ENCODE measurements around the gene INKA1.
"Not testable (repeated sequence)": the region's sequence is repeated elsewhere in the genome, so short reads cannot be mapped to it uniquely, and the experiment has no call there.

Gene INKA1

DNA sequence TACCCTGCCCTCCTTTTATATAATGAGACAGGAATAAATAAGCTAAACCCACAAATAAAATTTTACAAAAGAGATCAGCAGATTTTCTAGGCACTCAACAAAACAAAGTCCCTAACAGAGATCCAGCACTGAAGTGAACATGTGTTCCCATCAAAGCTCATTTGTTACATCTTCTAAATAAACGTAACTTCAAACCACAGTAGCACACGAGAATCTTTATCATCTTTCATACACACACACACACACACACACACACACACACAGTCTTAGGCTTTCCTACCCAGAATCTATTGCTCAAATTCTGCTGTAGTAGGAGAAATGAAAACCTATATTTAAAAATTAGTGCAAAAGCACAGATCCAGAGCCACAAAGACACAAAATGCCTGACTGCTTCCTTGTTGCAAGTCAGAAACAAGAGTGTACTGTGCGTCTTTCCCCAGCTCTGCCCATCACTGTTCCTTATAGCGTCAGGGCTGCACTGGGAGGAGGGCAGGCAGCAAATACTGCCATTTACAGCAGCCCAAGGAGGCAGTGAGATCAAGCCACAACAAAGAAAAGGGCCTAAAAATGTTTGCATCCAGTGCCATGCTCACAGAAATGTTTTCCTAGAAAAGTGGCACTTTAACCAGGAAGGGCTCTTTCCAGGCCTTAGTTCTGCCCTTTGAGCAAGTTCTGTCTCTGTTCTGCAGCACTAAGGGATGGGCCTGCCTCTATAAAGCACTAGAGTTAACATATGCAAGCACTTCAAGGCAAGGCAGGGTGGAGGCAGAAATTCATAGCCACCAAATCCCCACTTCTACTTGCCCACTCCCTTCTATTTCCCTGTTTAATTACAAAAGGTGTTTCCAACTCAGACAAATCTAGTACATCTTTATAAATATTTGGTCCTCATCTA, 22.7 kb upstream of the INKA1 start:
- FAIRE-seq, result no peak
- TF ChIP-seq POLR2A (IDR thresholded peaks at IDR 0.05; ENCODE audit: low read depth, low read length), result no peak
- no peak for DNase-seq (ENCODE audit: insufficient read length, low spot score)

DNA sequence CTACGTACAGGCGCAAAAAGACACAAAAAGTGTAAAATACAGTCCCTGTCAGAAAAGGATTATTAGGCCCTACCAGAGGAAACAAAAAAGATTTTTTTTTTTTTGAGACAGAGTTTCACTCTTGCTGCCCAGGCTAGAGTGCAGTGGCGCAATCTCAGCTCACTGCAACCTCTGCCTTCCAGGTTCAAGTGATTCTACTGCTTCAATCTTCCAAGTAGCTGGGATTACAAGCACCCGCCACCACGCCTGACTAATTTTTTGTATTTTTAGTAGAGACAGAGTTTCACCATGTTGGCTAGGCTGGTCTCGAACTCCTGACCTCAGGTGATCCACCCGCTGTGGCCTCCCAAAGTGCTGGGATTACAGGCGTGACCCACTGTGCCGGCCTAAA, 22.1 kb upstream of the INKA1 start:
- not testable (repeated sequence) for FAIRE-seq; DNase-seq (ENCODE audit: insufficient read length, low spot score)

DNA sequence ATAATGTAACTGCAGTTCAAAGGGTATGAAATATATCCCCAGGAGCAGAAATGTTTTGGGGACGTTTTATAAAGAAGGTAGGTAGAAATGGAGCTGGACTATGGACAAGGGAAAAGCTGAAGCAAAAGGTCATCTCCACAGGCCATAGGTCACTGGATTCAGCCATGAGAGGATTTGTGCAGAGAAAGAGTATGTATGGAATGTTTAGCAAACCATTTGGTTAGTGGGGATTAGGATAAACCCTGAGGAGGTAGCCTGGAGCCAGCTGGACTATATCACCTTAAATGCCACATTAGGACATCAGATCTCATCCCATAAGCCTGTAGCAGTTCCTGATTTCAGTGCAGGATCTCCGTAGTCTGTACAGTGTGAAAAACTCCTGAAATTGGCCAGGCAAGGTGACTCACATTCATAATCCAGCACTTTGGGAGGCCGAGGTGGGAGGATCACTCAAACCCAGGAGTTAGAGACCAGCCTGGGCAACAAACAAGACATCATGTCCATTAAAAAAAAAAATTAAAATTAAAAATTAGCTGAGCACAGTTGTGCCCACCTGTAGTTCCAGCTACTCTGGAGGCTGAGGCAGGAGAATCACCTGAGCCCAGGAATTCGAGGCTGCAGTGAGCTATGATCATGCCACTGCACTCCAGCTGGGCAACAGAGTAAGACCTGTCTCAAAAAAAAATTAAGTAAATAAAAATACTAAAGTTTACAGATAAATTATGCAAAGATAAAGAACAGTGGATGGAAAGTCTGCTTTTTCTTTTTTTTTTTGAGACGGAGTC, 21.5 kb upstream of the INKA1 start:
- FAIRE-seq (no peak), DNase-seq (ENCODE audit: insufficient read length, low spot score) (no peak)
- TF ChIP-seq POLR2A (IDR thresholded peaks at IDR 0.05; ENCODE audit: low read depth, low read length), result no peak

DNA sequence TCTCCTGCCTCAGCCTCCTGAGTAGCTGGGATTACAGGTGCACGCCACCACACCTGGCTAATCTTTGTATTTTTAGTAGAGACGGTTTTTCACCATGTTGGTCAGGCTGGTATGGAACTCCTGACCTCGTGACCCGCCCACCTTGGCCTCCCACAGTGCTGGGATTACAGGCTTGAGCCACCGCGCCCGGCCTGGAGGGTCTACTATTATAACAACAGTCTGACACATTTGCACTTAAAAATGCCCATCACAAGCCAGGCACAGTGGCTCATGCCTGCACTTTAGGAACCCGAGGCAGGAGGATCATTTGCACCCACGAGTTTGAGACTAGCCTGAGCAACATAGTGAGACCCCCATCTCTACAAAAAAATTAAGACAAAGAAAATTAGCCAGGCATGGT, 20.8 kb upstream of the INKA1 start:
- FAIRE-seq; DNase-seq (ENCODE audit: insufficient read length, low spot score): not testable (repeated sequence)

DNA sequence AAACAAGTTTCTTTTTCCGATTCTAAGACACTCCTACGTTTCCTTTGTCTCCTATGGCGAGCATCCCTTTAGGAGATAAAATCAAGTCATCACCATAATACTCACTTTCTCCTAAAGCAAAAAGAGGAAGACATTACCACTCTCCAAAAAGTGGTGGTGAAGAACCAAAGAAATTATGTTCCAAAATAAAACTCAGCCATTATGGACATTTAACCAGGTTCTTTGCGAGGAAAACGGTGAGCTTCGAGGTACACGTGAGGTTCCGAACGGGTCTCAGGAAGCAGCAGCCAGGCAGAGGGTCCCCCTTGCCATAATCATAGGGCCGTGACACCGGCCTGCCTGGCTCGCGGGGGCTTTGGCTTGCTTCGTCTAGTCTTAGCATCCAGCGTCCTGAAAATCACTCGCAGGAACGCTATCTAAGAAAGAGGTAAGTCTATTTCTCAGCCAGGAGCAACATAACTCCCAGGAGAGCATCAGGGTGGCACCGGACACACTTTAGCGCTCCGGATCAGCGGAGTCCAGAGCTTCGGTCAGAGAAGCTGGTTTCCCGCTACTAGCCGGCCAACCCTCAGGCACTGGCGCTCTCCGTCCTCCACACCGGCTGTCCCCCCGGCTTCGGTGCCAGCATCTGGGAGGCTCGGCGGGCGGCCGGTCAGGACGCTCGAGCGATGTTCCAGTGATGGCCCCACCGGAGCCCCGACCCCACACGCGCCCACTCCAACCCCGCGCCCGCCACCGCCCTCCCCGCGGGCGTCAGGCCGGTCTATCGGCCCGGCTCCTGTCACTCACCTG, 17.3 kb upstream of the INKA1 start:
- FAIRE-seq (no peak), DNase-seq (ENCODE audit: insufficient read length, low spot score) (peak; percentile 60)
- TF ChIP-seq POLR2A (IDR thresholded peaks at IDR 0.05; ENCODE audit: low read depth, low read length), result no peak

DNA sequence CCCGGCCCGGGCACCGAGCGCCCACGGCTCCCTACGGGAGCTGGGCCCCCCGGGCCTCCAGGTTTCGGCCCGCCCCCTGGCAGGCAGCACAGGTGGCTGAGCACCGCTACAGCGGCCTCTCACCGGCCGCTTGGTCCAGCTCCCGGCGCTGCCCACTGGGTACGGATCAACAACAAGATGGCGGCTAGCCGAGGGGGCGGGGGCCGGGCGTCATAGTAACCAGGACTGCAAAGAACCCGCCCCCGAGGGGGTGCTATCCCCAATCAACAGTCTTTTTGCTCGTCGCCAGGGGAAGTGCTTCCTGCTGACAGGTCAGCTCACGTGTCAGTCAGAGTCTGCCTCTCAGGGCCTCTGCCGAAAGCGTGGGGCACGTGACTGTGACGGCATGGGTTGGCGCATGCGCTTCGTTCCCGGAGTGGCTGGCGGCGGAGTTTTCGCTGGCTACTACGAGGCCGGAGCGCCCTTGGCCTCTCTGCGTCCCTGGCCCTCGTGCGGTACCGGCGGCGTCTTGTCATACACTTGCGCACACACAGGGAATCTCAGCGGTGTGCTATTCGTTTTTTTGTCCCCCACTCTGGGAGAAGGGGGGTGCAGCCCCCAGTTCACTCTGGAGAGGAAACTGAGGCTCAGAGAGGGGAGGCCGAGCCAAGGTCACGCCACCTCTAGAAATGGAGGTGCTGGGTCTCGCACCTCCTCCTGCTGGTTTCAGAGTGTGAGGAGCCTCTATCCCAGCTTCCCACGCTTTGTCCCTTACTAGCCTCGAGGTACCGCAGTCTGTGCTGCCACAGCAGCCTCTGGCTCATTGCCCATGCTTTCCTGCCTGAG, 16.5 kb upstream of the INKA1 start, which contains the start of gene IP6K1:
Gene IP6K1, minus strand, starts transcription at position 186 of the 825 bp plus-strand sequence. CDS start 38,502 bp downstream, outside the sequence.
- DNase-seq (ENCODE audit: insufficient read length, low spot score) (peak; percentile 100), FAIRE-seq (peak; percentile 71)
- TF ChIP-seq POLR2A (IDR thresholded peaks at IDR 0.05; ENCODE audit: low read depth, low read length), result peak; percentile 91

DNA sequence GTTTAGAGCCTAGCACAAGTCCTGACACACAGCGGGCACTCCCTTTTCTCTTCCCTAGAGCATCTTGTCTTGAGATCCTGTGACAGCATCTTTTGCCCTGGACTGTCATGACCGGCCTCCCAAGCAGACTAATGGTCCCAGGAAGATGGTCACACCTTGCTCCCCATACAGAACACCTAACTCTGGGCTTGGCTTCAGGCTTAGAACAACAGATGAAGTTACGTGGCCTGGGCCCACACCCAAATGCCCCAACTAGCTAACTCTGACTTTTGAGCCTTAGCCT, 15.9 kb upstream of the INKA1 start:
- FAIRE-seq (no peak), DNase-seq (ENCODE audit: insufficient read length, low spot score) (no peak)
- TF ChIP-seq POLR2A (IDR thresholded peaks at IDR 0.05; ENCODE audit: low read depth, low read length), result no peak

DNA sequence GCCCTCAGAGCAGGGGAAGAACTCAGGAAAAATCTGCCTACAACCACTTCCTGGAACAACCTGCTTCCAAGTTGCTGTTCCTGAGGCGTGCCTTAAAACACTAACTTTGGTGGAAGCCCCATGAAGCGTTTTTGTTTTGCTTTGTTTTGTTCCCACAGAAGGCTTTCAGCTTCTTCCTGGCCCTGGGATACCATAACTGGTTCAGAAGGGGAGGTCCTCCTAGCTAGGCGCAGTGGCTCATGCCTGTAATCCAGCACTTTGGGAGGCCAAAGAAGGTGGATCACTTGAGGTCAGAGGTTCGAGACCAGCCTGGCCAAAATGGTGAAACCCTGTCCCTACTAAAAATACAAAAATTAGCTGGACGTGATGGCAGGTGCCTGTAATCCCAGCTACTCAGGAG, 15.5 kb upstream of the INKA1 start:
- TF ChIP-seq POLR2A (IDR thresholded peaks at IDR 0.05; ENCODE audit: low read depth, low read length), result no peak
- DNase-seq (ENCODE audit: insufficient read length, low spot score) (no peak), FAIRE-seq (no peak)

DNA sequence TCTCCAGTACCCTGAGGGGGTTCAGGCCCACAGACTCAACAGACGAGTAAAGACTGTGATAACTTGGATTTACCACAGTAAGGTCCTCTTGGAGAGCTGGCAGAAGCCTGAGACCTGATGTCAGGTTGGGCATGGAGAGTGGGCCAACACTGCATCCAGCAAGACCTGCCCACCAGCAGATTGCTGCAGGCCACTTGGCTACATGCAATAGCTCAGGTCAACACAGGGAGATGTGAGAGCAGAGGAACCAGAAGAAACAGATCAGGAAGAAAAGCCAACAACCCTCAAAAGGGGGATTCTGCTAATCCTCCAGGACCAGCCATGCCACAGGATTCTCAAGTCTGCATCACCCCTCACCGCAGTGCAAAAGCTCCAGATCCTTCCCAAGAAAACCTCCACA, 15.0 kb upstream of the INKA1 start:
- no peak for TF ChIP-seq POLR2A (IDR thresholded peaks at IDR 0.05; ENCODE audit: low read depth, low read length)
- no peak for FAIRE-seq

DNA sequence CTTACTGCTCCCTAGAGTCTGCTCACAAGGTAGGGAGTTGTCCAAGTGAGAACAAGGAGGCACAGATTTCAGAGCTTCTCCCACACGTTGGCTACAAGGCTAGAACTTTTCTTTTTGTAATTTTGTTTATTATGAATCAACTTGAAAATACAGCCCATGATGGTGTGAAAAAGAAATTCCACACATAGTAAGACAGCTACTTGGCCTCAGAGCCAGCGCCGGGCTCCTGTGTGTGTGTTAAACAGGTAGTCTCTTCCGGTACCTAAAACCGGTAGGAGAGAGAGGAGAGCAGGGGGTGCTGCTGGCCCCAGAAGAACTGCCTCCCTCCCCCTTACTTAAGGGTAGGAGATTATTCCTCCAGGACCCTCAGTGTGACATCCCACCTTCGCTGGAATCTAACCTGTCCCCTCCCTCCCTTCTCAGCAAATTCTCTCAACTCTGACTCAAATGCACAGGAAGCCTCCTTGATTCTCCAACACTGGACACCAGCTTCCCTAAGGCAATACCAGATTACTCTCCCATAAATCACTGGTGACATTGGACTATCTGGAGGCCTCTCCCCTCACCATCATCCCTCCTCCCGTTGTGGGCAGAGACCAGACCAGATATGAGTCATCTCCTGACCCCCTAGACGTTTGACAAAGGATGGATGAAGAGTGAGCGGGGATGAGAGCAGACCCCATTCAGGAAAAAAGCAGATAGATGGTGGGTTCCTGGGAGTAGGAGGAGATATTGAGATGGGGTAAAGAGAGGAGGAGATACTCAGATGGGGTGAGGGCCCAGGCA, 12.2 kb upstream of the INKA1 start:
- FAIRE-seq (no peak), DNase-seq (ENCODE audit: insufficient read length, low spot score) (no peak)
- TF ChIP-seq POLR2A (IDR thresholded peaks at IDR 0.05; ENCODE audit: low read depth, low read length), result no peak

More for the DNA sequence above, 15.0 kb upstream of the INKA1 start:
- DNase-seq (ENCODE audit: insufficient read length, low spot score), result no peak

DNA sequence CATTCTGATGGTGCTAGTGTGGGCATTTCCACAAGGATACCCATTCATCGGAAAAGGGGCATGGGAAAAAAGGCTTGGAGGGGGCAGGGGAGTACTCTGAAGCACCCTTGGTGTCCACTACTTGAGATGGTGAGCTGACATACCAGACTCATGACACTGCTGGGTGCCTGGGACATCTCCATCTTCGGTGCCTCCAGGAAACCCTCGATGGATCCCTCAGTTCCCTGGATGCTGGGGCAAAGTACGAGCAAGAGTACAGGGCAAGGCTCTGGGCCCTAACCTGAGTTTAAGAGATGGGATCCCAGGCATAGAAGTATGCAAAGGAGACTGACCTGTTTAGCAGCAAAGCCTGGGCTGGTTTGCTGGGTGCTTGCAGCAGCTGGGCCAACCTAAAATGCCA, 11.5 kb upstream of the INKA1 start:
- FAIRE-seq, result no peak
- DNase-seq (ENCODE audit: insufficient read length, low spot score), result no peak
- no peak for TF ChIP-seq POLR2A (IDR thresholded peaks at IDR 0.05; ENCODE audit: low read depth, low read length)

DNA sequence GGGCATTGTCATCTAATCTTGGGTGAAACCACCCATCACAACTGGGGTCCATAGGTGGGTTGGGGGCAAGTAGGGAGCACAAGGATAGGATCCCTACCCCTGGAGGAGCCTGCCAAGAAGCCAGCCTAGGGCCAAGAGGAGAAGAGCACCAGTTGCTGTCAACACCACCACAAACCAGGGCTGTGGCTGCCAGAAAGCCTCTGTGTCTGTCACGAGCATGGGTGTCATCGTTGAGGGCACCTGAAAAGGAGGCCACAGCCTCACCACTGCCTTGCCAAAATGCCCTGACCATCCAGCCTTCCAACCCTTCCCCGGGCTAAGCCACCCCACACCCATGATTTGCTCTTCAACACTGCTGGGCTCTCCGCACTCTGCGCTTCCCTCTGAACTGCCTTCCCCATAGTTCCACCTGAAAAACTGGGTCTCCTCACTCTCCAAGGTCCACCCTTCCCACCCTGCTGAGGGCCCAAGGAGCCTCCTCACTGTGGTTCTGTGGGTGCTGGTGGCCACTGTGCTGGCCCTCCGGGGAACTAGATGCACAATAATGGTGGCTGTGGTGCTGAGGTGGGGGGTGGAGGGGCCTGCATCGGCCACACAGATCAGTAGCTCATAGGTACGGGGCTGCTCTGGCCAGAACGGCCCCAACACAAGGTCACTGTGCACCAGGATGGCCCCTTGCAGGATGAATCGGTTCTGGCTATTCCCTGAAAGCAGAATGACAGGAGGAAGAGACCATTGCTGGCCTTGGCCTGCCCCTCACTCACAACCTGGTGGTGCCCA, 10.5 kb upstream of the INKA1 start:
- DNase-seq (ENCODE audit: insufficient read length, low spot score), result no peak
- TF ChIP-seq POLR2A (IDR thresholded peaks at IDR 0.05; ENCODE audit: low read depth, low read length), result no peak
- no peak for FAIRE-seq
